GM12801 (cell line): ENCODE results near the gene ELOVL6.

Experiments
- TF ChIP-seq, protein P1 (sequence below): IDR thresholded peaks from one replicate; pipeline ENCODE4 v1.5.1; 2011; ENCODE audit warnings: control low read depth; ENCODE audit not compliant: insufficient read length; ENCODE audit errors: extremely low read depth

Gene ELOVL6

DNA sequence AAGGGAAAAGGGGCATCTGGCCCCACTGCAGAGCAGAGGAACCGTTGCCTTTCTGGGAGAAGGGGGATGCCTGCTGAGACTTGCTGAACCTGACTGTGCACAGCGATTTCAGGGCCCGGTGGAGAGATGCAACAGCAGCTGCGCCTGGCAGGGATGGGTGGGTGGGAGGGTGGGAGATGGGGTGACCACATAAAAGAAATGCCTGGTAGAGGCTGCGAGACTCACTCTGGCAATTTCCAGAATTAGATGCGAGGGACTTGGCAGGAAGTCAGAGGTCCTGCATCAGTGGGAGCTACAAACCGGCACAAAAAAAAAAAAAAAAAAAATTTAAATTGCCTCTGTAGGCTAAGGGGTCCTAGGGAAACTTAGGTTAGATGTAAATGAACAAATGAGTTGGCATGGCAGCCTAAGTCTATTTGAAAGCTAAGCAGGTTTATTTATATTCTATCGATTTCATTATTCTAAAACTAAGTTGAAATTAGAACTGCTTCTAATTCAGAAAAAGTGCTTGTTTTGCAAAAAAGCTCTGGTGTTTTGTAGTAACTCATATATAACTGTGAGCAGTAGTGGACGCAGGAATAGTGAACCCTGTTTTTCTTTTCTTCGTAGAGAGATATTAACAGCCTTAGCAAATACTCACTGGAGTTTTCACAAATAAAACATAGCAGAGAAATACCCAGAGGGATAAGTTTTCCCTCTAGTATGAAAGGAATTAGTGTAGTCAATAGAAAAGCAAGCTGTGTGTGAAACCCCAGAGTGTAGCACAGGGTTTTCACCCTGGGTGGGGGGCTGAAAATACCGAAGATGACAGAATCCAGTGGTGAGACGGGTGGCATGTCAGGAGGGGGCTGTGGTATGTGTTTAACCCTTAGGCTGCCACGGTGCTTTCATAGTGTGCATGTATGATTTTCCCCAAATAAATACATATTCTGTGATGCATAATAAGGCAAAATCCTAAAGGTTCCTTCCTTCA lies 155.6 kb downstream of the ELOVL6 start:
- TF ChIP-seq, protein P1, sequence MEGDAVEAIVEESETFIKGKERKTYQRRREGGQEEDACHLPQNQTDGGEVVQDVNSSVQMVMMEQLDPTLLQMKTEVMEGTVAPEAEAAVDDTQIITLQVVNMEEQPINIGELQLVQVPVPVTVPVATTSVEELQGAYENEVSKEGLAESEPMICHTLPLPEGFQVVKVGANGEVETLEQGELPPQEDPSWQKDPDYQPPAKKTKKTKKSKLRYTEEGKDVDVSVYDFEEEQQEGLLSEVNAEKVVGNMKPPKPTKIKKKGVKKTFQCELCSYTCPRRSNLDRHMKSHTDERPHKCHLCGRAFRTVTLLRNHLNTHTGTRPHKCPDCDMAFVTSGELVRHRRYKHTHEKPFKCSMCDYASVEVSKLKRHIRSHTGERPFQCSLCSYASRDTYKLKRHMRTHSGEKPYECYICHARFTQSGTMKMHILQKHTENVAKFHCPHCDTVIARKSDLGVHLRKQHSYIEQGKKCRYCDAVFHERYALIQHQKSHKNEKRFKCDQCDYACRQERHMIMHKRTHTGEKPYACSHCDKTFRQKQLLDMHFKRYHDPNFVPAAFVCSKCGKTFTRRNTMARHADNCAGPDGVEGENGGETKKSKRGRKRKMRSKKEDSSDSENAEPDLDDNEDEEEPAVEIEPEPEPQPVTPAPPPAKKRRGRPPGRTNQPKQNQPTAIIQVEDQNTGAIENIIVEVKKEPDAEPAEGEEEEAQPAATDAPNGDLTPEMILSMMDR, result no peak

DNA sequence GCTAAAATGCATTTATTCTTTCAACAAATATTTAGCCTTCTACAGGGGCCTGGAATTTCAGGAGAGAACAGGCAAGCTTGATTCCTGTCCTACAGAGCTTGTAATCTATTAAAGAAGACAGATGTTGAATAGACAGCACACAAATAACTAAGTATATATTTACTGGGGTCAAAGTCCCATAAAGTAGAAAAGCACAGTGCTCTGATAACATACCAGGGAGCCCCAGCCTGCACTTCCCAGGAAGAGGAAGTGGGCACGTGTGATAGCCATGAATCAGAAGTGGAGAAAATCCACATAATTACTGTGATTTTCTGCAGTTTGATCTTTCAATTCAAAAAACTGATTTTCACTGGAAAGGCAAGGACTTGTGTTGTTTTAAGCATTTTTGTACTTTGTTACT lies 156.7 kb downstream of the ELOVL6 start:
- TF ChIP-seq, protein P1, result no peak

DNA sequence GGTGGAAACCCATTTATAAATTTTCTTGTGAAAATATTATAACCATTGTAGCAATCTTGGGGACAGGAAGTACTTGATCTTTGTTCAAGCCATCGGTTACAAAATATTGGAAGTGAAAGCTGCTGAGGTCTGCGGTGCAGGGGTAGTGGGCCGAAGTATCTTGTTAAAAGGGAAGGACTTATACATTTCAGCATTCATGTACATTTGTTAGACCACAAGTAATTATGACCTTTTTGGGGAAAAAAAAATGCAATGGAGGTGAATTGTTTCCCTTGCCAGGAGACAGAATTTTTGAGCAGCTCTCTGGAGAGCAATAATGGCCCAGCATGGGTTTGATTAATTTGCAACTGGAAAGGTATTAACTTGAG lies 164.4 kb downstream of the ELOVL6 start:
- TF ChIP-seq, protein P1, result no peak

DNA sequence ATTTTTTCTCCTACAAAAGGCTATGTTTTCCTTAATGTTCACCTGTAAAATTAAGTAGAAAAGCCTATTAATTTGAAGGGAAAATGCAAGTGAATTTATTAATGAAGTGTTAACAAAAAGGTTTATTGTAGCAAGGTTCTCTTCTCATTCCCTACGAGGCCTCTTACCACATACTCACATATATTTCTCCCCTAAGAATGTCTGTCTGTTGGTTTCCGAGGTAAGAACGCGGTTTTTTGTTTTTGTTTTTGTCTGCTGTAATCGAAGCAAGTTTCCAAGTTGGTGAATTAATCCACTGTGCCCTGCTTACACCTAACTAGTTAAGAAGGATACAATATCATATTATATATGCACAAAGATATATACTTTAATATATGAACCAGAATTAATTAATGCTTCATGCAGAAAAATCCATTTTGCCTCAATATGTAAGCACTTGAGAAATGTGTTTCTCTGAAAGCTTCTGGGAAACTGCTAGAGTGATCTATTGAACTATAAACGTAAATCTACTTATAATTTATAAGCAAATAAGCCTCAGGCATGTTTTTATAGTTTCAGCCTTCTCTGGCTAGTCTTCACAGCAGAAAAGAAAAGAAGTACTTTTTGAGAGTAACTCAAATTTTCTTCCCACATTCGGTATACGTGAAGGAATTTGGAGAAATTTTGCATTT lies 164.9 kb downstream of the ELOVL6 start:
- TF ChIP-seq, protein P1, result no peak

DNA sequence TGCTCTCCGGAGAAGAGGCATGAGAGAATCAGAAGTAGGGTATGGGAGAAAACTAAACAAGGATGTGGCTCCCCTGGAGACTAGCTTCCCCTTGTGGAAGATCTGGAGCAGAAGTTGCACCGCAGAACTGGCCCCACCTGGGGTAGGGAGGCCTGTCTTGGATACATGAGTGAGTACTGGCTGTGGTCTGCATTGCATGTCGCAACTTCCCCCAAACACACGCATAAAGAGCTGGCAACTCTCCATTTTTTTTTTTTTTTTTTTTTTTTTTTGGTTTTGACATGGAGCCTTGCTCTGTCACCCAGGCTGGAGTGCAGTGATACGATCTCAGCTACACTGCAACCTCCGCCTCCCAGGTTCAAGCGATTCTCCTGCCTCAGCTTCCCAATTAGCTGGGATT lies 165.8 kb downstream of the ELOVL6 start:
- TF ChIP-seq, protein P1, result no peak

GRCh38 chr4:110025718-110026117 lies 172.7 kb downstream of the ELOVL6 start:
- TF ChIP-seq, protein P1, result no peak

DNA sequence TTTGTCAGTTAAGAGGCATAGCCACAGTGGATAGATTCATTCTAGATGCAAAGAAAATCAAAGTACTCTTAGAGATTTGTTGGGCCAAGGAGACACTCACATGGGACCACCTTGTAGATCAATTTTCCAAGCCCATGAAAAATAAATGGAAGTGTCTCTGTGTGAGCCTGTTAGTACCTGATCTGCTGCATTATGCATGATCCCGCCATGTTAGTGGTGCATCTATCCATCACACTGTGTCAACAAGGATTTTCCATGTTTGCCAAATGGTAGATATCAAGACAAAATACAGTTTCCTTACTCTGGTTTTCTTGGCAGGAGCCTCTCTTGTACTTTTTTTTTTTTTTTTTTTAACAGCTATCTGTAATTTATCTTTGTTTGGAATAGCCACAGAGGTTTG lies 173.4 kb downstream of the ELOVL6 start:
- TF ChIP-seq, protein P1, result no peak
